IMR-90 (cell line): ENCODE data around the gene ACOT7. TPM values are rescaled to one million over a fixed set of nuclear protein-coding genes. Genes with fewer than 3 reads are reported as not detected.

Source experiments
- microRNA-seq, 2 experiments: library from miRNA; stranded (forward) in 1 of 2; unstranded in 1 of 2; fragments of 10-50 nt in 1 of 2; fragments of <30 nt in 1 of 2; gene quantifications in 1 of 2; microRNA quantifications in 1 of 2; one replicate each; pipeline versions ENCODE3 to v1.1.0; 2013 to 2020; ENCODE audit not compliant: insufficient read depth in 1 of 2, insufficient read length in 1 of 2, unreplicated experiment in 1 of 2
- polyA plus RNA-seq, 3 experiments: library from polyadenylated mRNA; depleted of rRNA; stranded (reverse); fragments of >200 nt; gene quantifications; 2 replicates each; pipeline ENCODE4 v1.2.3, GENCODE V29; 2012; ENCODE audit warnings: low replicate concordance in 1 of 3
- small RNA-seq, 5 experiments: library from RNA; depleted of rRNA; stranded (forward); fragments of <200 nt; gene quantifications; one replicate each; pipeline ENCODE3, GENCODE V24; 2012
- total RNA-seq: library from RNA; depleted of rRNA; stranded (reverse); fragments of >200 nt; gene quantifications from 2 replicates; pipeline ENCODE4 v1.2.3, GENCODE V29; 2012; rRNA removed

ACOT7 gene
- total and polyA plus RNA-seq, 2 of the 4 experiments (the other 2 are of a cell fraction), result 51.6 to 242 TPM

Small RNA genes lying within 50 kb of the gene (microRNA-seq; reads per million reads assigned to microRNA genes)
- 0 reads per million in 2 experiments for gene MIR4252

Small RNA genes lying within 50 kb of the gene (small RNA-seq; reads per million reads assigned to genes)
- gene MIR4252, result 0 reads per million in 5 experiments

Other genes starting within 250 kb of the ACOT7 start
- under 0.01 TPM in 1 of 2 replicates, not detected in the other for gene CHD5, start 213.4 kb downstream of the ACOT7 start, total RNA-seq
- gene CHD5, start 213.4 kb downstream of the ACOT7 start, polyA plus RNA-seq (2012; rRNA removed), result 0.06 and 0.09 TPM in 2 replicates
- 26.2 and 71.9 TPM in 2 replicates for gene RPL22, start 194.2 kb downstream of the ACOT7 start, total RNA-seq
- 131 and 154 TPM in 2 replicates for gene RPL22, start 194.2 kb downstream of the ACOT7 start, polyA plus RNA-seq (2012; rRNA removed)
- 2.7 and 3.9 TPM in 2 replicates for gene RNF207, start 187.6 kb downstream of the ACOT7 start, total RNA-seq
- gene RNF207, start 187.6 kb downstream of the ACOT7 start, polyA plus RNA-seq (2012; rRNA removed), result 17.2 and 42.9 TPM in 2 replicates
- 53.9 and 61.7 TPM in 2 replicates for gene ICMT, start 157.8 kb downstream of the ACOT7 start, total RNA-seq
- 36.4 and 37.2 TPM in 2 replicates for gene ICMT, start 157.8 kb downstream of the ACOT7 start, polyA plus RNA-seq (2012; rRNA removed)
- gene HES3, start 149.6 kb downstream of the ACOT7 start, total RNA-seq, result not detected in 2 replicates
- not detected in 2 replicates for gene HES3, start 149.6 kb downstream of the ACOT7 start, polyA plus RNA-seq (2012; rRNA removed)
- 1.7 and 1.8 TPM in 2 replicates for gene GPR153, start 132.7 kb downstream of the ACOT7 start, total RNA-seq
- gene GPR153, start 132.7 kb downstream of the ACOT7 start, polyA plus RNA-seq (2012; rRNA removed), result 5.2 and 6.5 TPM in 2 replicates
- gene HES2, start 26.2 kb upstream of the ACOT7 start, total RNA-seq, result not detected in 2 replicates
- gene HES2, start 26.2 kb upstream of the ACOT7 start, polyA plus RNA-seq (2012; rRNA removed), result not detected in 2 replicates
- gene ESPN, start 31.0 kb upstream of the ACOT7 start, total RNA-seq, result under 0.01 TPM in 1 of 2 replicates, not detected in the other
- 0.02 and 0.03 TPM in 2 replicates for gene ESPN, start 31.0 kb upstream of the ACOT7 start, polyA plus RNA-seq (2012; rRNA removed)
- 0.83 and 1.3 TPM in 2 replicates for gene TNFRSF25, start 72.4 kb upstream of the ACOT7 start, total RNA-seq
- 11.2 and 14.5 TPM in 2 replicates for gene TNFRSF25, start 72.4 kb upstream of the ACOT7 start, polyA plus RNA-seq (2012; rRNA removed)
- 4.8 and 5.0 TPM in 2 replicates for gene PLEKHG5, start 97.9 kb upstream of the ACOT7 start, total RNA-seq
- gene PLEKHG5, start 97.9 kb upstream of the ACOT7 start, polyA plus RNA-seq (2012; rRNA removed), result 11.6 and 13.7 TPM in 2 replicates
- gene NOL9, start 160.7 kb upstream of the ACOT7 start, total RNA-seq, result 19.2 and 21.4 TPM in 2 replicates
- 12.4 and 13.0 TPM in 2 replicates for gene NOL9, start 160.7 kb upstream of the ACOT7 start, polyA plus RNA-seq (2012; rRNA removed)
- gene TAS1R1, start 161.5 kb upstream of the ACOT7 start, total RNA-seq, result not detected in 2 replicates
- gene TAS1R1, start 161.5 kb upstream of the ACOT7 start, polyA plus RNA-seq (2012; rRNA removed), result 0.05 and 0.10 TPM in 2 replicates
- 9.3 and 10.3 TPM in 2 replicates for gene ZBTB48, start 186.2 kb upstream of the ACOT7 start, total RNA-seq
- 17.5 and 19.7 TPM in 2 replicates for gene ZBTB48, start 186.2 kb upstream of the ACOT7 start, polyA plus RNA-seq (2012; rRNA removed)
- 12.0 and 14.2 TPM in 2 replicates for gene KLHL21, start 209.1 kb upstream of the ACOT7 start, total RNA-seq
- 36.7 and 37.4 TPM in 2 replicates for gene KLHL21, start 209.1 kb upstream of the ACOT7 start, polyA plus RNA-seq (2012; rRNA removed)
- gene PHF13, start 220.0 kb upstream of the ACOT7 start, total RNA-seq, result 7.3 and 9.4 TPM in 2 replicates
- 7.6 and 9.8 TPM in 2 replicates for gene PHF13, start 220.0 kb upstream of the ACOT7 start, polyA plus RNA-seq (2012; rRNA removed)
- gene THAP3, start 231.1 kb upstream of the ACOT7 start, total RNA-seq, result 13.9 and 14.2 TPM in 2 replicates
- 14.9 and 16.0 TPM in 2 replicates for gene THAP3, start 231.1 kb upstream of the ACOT7 start, polyA plus RNA-seq (2012; rRNA removed)